Fibroblast of villous mesenchyme (primary cell): ENCODE results near the gene FOXG1. TPM values are rescaled to one million over a fixed set of nuclear protein-coding genes. Genes with fewer than 3 reads are reported as not detected.

Experiments used
- DNase-seq: peaks from one replicate; pipeline ENCODE4 v3.0.0-alpha.2; 2010; ENCODE audit warnings: low read depth
- H3K4me3 ChIP-seq: 2 replicates; pipeline ENCODE4 v1.5.1; 2011; ENCODE audit warnings: low read depth, mild to moderate bottlenecking, low read length
- CTCF ChIP-seq: IDR thresholded peaks from 2 replicates; pipeline ENCODE4 v1.5.1; 2012; ENCODE audit warnings: low read depth, mild to moderate bottlenecking, low read length; ENCODE audit not compliant: insufficient read depth
- total RNA-seq: library from RNA; depleted of rRNA; stranded (reverse); fragments of >200 nt; gene quantifications from 2 replicates; pipeline ENCODE4 v1.2.3, GENCODE V29; 2012

The FOXG1 gene
- total RNA-seq, 1 donor: not detected

- H3K4me3 ChIP-seq: peak overlapping the region; percentile 50
- TF ChIP-seq CTCF: no peak
- no peak for DNase-seq
Observed at GRCh38 chr14:28785096-28785952, 18.7 kb downstream of the FOXG1 start.

- TF ChIP-seq CTCF: no peak
- no peak for DNase-seq
- H3K4me3 ChIP-seq: no peak overlapping the region
Observed at GRCh38 chr14:28807518-28807917, 40.9 kb downstream of the FOXG1 start.

GRCh38 chr14:28813810-28814209 lies 47.2 kb downstream of the FOXG1 start:
- no peak for DNase-seq
- no peak for TF ChIP-seq CTCF
- no peak overlapping the region for H3K4me3 ChIP-seq
